Osteoblast (primary cell): Measurements from ENCODE around the gene ELF1. TPM values are rescaled to one million over a fixed set of nuclear protein-coding genes. Genes with fewer than 3 reads are reported as not detected.

Experiments
- DNase-seq: peaks from one replicate; pipeline ENCODE4 v3.0.0; 2011; ENCODE audit warnings: low spot score, mixed read lengths; ENCODE audit not compliant: insufficient read length; ENCODE audit errors: missing footprints
- H2AFZ ChIP-seq: 2 replicates; pipeline ENCODE4 v1.6.0; 2011; ENCODE audit warnings: mild to moderate bottlenecking, low read length
- H3K27ac ChIP-seq: 2 replicates; pipeline ENCODE4 v1.5.1; 2011; ENCODE audit warnings: mild to moderate bottlenecking, low read depth, low read length, moderate library complexity
- H3K27me3 ChIP-seq: 2 replicates; pipeline ENCODE4 v1.6.0; 2012; ENCODE audit warnings: mild to moderate bottlenecking, control low read depth, inconsistent platforms, low read length, moderate library complexity; ENCODE audit not compliant: insufficient read depth
- H3K36me3 ChIP-seq: 2 replicates; pipeline ENCODE4 v1.5.1; 2011; ENCODE audit warnings: mild to moderate bottlenecking, low read length, control low read depth, moderate library complexity; ENCODE audit not compliant: insufficient read depth
- H3K4me1 ChIP-seq: 2 replicates; pipeline ENCODE4 v1.5.1; 2011; ENCODE audit warnings: mild to moderate bottlenecking, low read length, control low read depth, moderate library complexity; ENCODE audit not compliant: insufficient read depth
- H3K4me2 ChIP-seq: 2 replicates; pipeline ENCODE4 v1.6.0; 2011; ENCODE audit warnings: mild to moderate bottlenecking, low read length; ENCODE audit not compliant: insufficient read depth
- H3K4me3 ChIP-seq: fragments of 200-600 bp; sonication (generic); 3 replicates; pipeline ENCODE4 v1.5.1; 2012; ENCODE audit warnings: mild to moderate bottlenecking, low read length, inconsistent platforms; ENCODE audit not compliant: insufficient read depth
- H3K79me2 ChIP-seq: 2 replicates; pipeline ENCODE4 v1.6.0; 2012; ENCODE audit warnings: mild to moderate bottlenecking, low read length, control low read depth, inconsistent platforms; ENCODE audit not compliant: insufficient read depth
- H3K9me3 ChIP-seq: 2 replicates; pipeline ENCODE4 v1.5.1; 2011; ENCODE audit warnings: low read depth, low read length, control low read depth
- H4K20me1 ChIP-seq: 2 replicates; pipeline ENCODE4 v1.6.0; 2012; ENCODE audit warnings: mild to moderate bottlenecking, low read length, control low read depth; ENCODE audit not compliant: insufficient read depth
- CTCF ChIP-seq: IDR thresholded peaks from 2 replicates; pipeline ENCODE4 v1.5.1; 2011; ENCODE audit warnings: mild to moderate bottlenecking, low read depth, low read length, moderate library complexity; ENCODE audit errors: extremely low read depth
- total RNA-seq: library from RNA; depleted of rRNA; stranded (reverse); fragments of >200 nt; gene quantifications from 2 replicates; pipeline ENCODE4 v1.2.3, GENCODE V29; 2012

ELF1 gene
- 60.7 and 63.0 TPM in 2 replicates for total RNA-seq

GRCh38 chr13:41019011-41019487 lies at the start of gene ELF1:
TSS of gene ELF1 (minus strand) at chr13:41019316. CDS start at chr13:40982054, 37,262 bp downstream.
- no peak for TF ChIP-seq CTCF
- Histone ChIP-seq H2AFZ (peak within 1 kb of the TSS; percentile 86), H3K79me2 (peaks cover 89% of the 10 kb centered on the region), H3K36me3 (no peaks in the 10 kb centered on the region), H3K4me1 (peaks cover 11% of the 10 kb centered on the region), H3K27me3 (no peaks in the 10 kb centered on the region), H3K9me3 (no peaks in the 10 kb centered on the region), H3K4me3 (peak within 1 kb of the TSS; percentile 55), H3K4me2 (peak within 1 kb of the TSS; percentile 70), H4K20me1 (peaks cover 11% of the 10 kb centered on the region), H3K27ac (peak within 1 kb of the TSS; percentile 79)
- peak; percentile 65 for DNase-seq

DNA sequence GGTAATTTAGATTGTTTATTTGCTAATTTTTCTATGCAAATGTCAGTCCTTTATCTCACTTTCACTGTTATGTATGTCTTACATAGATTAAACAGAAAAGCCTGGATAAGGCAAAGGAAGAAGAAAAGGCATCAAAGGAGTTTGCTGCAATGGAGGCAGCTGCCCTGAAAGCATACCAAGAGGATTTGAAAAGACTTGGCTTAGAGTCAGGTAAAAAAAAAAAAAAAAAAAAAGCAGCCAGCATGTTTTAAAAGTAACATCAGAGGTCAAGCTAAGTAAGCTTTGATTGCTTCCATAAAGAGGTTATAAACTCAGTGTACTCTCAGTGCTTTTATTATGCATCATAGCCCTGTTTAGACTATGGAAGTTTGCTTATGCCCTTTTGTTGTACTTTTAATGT lies 46.0 kb upstream of the ELF1 start:
- peaks cover 32% of the 10 kb centered on the region for H3K79me2 ChIP-seq
- peak overlapping the region; percentile 67 for H3K27ac ChIP-seq
- H3K27me3 ChIP-seq, result no peaks in the 10 kb centered on the region
- no peaks in the 10 kb centered on the region for H4K20me1 ChIP-seq
- peak; percentile 72 for DNase-seq
- no peaks in the 10 kb centered on the region for H3K9me3 ChIP-seq
- H3K4me2 ChIP-seq, result peak overlapping the region; percentile 23
- H3K4me1 ChIP-seq, result peaks cover 35% of the 10 kb centered on the region
- TF ChIP-seq CTCF, result no peak
- peaks cover 48% of the 10 kb centered on the region for H3K36me3 ChIP-seq
- no peak overlapping the region for H3K4me3 ChIP-seq
- no peak overlapping the region for H2AFZ ChIP-seq

- H3K9me3 ChIP-seq, result no peaks in the 10 kb centered on the region
- H3K27ac ChIP-seq, result peak overlapping the region; percentile 67
- no peaks in the 10 kb centered on the region for H3K27me3 ChIP-seq
- DNase-seq, result peak; percentile 36
- H3K4me2 ChIP-seq, result peak overlapping the region; percentile 23
- TF ChIP-seq CTCF, result no peak
- peaks cover 35% of the 10 kb centered on the region for H3K4me1 ChIP-seq
- H2AFZ ChIP-seq, result no peak overlapping the region
- peaks cover 45% of the 10 kb centered on the region for H3K36me3 ChIP-seq
- H3K4me3 ChIP-seq, result no peak overlapping the region
- peaks cover 38% of the 10 kb centered on the region for H3K79me2 ChIP-seq
- H4K20me1 ChIP-seq, result no peaks in the 10 kb centered on the region
Measured at GRCh38 chr13:41064493-41064892, 45.4 kb upstream of the ELF1 start.

DNA sequence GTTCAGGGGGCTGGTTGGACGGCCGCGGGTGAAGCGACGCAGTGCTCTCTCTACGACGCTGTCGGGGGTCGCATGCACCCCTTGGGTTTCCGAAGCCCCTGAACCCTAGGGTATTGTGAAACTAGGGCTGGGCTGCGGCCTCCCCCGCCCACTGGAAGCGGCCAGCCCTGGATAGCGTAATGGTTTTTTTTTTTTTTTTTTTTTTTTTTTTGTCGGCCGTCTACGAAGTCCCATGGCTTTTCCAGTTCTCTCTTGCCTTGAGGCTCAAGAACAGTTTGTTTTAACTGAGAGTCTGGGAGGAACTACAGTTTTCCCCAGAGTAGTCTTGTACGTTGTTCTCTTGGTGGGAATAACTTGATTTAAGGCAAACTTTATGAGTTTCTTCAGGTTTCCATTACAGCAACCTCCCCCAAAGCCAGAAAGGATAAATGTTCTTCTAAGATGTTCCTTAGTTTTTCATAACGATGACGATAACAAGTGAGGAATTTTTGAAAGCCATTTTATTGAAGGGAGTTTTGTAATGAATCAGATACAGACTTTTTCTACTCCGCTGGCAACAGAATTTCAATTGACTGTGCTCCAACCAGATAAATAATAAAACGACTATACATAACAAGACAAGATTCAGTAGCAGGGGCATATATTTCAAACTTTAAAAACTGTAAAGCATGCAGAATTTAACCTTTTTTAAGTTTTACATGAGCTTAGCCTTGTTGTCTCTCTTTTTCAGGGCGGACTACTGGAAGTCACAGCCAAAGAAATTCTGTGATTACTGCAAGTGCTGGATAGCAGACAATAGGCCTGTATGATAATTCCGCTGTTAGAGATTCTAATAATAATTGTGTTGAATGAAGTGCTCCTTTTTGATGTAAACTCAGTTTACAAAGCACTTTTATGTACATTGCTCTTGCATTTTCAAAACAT lies 43.1 kb upstream of the ELF1 start:
- peaks cover 61% of the 10 kb centered on the region for H3K79me2 ChIP-seq
- peaks cover 23% of the 10 kb centered on the region for H3K36me3 ChIP-seq
- H3K27me3 ChIP-seq, result no peaks in the 10 kb centered on the region
- peaks cover 46% of the 10 kb centered on the region for H3K4me1 ChIP-seq
- DNase-seq, result peak; percentile 30
- peak overlapping the region; percentile 88 for H3K4me2 ChIP-seq
- no peaks in the 10 kb centered on the region for H3K9me3 ChIP-seq
- peak overlapping the region; percentile 89 for H3K4me3 ChIP-seq
- TF ChIP-seq CTCF, result no peak
- H4K20me1 ChIP-seq, result peaks cover 7% of the 10 kb centered on the region
- peak overlapping the region; percentile 97 for H2AFZ ChIP-seq
- H3K27ac ChIP-seq, result peak overlapping the region; percentile 92
